Fibroblast of peridontal ligament (primary cell): ENCODE data around the gene NPTX1.

Source experiments
- DNase-seq: peaks from one replicate; pipeline ENCODE4 v3.0.0-alpha.2; 2010; ENCODE audit errors: extremely low read depth

NPTX1 gene

DNA sequence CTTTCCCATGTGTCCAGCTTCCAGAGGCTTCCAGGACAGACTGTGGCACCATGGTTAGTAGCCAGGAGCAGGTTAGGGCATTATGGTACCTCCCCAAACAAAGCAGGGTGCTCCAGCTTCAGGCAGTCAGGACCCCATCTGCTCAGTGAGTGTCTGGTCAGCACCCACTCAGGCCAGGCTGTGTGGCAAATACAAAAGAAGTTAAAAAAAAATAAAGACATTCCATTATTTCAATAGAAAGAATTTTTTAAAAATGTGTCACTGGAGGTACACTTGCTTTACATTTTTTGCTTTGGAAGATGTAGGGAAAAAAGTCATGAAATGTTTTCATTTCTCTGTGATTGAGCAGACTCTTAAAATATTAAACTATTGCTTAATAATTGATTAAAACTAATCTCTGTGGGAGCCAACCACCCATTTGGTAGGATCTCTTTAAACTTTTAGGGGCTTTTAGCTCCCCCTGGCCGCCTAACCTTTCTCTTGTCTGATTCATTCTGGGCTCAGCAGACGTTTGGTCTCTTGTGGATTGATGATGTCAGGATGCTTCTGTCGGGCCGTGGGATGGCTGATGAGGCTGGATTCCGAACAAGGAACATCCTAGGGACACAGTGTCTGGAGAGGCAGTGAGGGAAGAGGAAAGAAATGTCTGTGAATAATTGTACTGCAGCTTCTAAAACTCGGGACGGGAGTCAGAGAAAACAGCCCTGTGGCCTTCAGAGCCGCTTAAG lies 28.4 kb upstream of the NPTX1 start:
- DNase-seq = peak; percentile 68

DNA sequence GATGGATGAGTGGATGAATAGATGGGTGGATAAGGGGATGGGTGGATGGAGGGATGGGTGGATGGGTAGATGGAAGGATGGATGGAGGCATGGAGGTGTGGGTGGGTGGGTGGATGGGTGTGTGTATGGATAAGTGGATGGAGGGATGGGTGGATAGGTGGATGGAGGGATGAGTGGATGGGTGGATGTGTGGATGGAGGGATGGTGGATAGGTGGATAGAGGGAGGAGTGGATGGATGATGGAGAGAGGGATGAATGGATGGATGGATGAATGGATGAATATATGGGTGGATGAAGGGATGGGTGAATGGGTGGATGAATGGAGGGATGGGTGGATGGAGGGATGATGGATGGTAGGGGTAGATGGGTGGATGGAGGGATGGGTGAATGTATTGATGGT lies 27.5 kb upstream of the NPTX1 start:
- DNase-seq = no peak

DNA sequence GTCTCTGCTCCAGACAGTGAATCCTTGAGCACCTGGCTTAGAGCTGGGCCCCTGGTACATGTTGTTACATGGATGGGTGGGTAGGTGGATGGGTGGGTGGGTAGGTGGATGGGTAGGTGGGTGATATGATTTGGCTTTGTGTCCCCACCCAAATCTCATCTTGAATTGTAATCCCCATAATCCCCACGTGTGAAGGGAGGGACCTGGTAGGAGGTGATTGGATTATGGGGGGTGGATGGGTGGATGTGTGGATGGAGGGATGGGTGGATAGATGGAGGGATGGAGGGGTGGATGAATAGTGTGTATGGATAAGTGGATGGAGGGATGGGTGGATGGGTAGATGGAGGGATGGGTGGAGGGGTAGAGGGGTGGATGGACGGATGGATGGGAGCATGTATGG lies 26.6 kb upstream of the NPTX1 start:
- no peak for DNase-seq

- no peak for DNase-seq
Observed at GRCh38 chr17:80502578-80502877, 26.1 kb upstream of the NPTX1 start.

DNA sequence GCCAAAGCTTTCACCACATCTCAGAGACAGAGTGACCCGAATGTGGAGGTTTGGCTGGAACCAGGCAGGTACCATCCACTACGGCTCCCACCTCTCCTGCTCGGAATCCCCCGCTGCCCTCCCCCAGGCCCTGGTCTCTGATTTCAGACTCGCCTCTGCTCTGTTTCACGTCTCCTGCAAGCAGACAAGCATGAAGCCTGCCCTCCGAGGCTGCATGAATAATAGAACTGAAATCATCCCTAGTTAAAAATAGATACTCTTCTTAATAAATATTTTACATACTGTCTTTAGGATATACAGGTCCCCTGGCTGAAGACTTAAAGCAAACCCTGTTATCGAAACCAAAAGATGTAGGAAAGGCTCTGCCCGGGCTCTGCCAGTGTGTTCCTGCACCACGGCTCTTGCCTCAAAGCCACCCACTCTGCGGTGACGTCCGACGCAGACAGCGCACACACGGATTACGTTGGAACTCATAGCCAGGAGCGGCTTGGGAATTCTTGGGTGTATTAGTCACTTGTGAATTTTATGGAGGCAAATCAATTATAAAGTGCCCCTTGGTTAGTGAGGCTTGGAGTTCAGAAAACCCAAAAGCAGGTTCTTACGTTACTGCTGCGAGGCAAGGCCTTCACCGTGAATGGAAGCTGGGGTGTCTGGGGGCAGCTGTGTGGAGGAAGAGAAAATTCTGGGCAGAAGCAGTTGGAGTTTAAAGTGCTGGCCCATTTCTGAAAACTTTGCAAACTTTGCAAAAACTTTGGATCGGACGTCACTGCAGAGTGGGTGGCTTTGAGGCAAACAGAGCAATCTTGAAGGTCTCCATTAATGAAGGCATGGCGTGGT lies 25.6 kb upstream of the NPTX1 start:
- peak; percentile 25 for DNase-seq

DNA sequence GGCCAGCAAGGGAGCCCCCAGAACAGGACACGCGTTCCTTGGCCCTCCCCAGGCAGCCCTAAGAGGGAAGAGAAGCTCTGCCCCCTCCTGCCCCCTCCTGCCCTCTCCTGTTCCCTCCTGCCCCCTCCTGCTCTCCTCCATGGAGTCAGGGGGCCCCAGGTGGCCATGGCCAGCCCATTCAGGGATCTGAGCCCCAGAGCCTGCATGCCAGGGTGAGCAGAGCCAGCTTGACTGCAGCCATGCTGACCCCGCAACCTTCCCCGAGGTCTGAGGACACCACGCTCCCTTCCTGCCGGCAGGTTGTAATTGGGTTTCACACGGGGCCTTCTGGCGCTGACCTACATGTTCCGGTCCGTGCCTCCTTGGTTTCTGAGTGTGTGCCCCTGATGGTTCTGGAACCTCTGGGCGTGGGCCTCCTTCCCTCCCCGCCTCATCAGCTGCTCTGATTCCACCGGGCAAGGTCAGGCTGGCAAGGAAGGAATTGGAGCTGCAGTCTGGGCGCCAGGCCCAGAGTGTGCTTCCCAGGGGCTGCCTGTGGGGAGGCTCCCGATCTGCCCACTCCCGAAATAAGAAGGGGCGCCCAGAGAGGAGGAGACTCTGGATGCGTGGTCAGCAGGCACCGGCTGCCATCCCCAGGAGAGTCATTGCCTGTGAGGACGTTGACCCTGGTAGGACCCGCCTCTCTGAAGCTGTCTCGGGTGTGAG lies 23.7 kb upstream of the NPTX1 start:
- no peak for DNase-seq

DNA sequence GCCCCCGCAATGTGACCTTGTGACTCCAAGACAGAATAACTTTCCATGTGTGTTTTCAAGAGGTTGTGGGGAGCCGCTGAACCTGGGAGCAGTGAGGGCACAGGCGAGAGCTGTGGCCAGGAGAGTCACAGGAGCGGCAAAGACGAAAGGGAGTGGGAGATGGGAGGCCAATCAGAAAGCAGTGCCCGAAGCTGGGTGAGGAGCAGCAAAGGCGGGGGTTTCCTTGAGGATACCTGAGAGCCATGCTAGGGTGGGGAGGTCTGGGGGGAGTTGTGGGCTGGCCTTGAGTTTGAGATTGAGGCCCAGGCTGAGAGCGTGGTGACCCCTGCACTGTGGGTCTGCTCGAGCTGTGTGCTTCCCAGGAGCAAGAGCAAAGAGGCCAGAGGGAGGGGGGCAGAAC lies 23.2 kb upstream of the NPTX1 start:
- DNase-seq = no peak

DNA sequence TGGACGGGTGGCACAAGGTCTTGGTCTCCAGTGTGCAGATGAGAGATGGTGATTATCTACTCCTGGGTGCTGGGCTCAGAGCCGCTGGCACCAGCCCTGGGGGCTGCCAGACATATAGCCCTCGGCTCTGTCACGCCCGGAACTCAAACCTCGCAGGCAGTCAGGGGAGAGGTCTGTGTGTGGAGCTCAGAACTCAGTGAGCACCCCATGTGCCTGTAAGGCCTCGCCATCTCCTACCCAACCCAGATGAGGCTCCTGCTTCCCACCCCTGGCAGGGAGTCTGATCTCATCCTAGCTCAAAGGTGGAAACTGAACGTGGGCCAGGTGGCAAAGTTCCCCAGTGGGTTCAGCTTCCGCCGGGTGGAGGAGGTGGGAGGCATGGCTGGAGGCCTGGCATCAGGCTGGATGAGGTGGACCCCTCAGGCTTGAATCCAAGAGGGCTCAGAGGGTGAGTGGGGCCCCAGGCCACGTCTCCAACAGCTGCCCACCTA lies 22.6 kb upstream of the NPTX1 start:
- no peak for DNase-seq

- DNase-seq = peak; percentile 71
Observed at GRCh38 chr17:80498242-80498919, 22.0 kb upstream of the NPTX1 start.

- no peak for DNase-seq
Observed at GRCh38 chr17:80497726-80498241, 21.4 kb upstream of the NPTX1 start.

DNA sequence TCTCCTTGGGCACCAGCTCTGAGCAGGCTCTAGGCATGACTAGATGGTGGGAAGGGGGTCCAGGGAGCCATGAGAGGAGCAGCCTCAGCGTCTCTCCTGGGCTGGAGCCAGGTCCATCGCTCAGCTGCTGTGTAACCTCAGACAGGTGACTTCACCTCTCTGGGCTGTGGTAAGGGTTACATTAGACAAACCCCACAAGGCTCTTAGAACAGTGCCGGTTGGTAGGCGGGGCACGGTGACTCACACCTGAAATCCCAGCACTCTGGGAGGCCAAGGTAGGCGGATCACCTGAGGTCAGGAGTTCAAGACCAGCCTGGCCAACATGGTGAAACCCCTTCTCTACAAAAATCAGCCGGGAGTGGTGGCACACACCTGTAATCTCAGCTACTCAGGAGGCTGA lies 18.1 kb upstream of the NPTX1 start:
- DNase-seq = no peak

DNA sequence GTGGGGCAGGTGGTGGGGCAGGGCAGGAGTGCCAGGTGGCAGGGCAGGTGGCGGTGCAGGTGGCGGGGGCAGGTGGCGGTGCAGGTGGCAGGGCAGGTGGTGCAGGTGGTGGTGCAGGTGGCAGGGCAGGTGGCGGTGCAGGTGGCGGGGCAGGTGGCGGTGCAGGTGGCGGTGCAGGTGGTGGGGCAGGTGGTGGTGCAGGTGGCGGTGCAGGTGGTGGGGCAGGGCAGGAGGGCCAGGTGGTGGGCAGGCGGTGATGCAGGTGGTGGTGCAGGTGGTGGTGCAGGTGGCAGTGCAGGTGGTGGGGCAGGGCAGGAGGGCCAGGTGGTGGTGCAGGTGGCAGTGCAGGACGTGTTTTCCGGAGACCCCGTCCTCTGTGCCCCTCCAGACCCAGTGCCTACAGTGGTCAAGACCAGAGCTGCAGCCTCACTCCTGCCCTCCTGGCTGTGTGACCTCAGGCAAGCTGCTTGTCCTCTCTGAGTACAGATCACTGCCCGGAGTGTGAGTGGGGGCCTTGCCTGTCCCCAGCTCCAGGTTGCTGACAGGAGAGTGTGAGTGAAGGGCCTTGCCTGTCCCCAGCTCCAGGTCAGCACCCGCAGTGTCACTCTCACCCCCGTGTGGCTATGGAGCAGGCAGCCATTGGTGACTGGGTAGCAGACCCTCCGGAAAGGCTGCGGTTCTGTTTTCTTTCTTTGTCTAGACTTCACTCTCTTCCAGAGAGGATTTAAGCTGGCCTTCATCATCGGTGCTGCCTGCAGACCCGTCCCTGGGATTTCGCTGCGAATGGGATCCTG lies 16.1 kb upstream of the NPTX1 start:
- DNase-seq = no peak

DNA sequence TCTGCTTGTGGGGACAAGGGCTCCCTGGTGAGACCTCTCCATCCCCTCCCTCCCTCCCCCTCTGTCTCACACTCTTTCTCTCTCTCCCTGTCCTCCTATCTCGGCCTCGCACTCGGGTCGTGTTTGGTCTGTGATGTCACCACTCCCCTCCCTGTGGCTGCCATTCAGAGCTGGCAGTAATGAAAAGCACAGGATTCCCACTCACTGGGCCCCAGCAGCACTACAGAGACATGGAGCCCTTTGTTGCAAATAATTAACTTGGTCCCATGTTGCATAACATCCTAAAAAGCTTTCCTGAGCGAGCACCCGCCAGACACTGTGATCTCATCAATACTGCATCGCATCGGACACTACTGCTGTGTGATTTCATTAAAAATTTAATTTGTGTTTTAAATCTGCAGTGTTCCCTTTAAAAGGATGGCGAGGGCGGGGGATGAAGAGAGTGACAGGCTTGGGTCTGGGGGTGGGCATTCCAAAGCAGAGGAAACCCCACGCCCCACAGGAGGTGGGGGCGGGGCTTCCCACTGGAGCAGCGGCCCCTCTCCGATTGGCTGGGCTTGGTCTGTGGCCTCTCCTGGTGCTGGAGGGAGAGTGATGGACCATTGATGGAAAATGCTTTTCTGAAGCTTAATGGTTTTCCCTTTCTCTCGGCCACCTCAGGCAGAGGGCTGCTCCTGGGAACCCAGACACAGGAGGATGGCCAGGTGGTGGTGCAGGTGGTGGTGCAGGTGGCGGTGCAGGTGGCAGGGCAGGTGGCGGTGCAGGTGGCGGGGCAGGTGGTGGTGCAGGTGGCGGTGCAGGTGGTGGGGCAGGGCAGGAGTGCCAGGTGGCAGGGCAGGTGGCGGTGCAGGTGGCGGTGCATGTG lies 15.3 kb upstream of the NPTX1 start:
- no peak for DNase-seq

- no peak for DNase-seq
Observed at GRCh38 chr17:80487511-80487910, 11.1 kb upstream of the NPTX1 start.

- DNase-seq = no peak
Observed at GRCh38 chr17:80486692-80487091, 10.3 kb upstream of the NPTX1 start.

- no peak for DNase-seq
Observed at GRCh38 chr17:80485846-80486245, 9.4 kb upstream of the NPTX1 start.

DNA sequence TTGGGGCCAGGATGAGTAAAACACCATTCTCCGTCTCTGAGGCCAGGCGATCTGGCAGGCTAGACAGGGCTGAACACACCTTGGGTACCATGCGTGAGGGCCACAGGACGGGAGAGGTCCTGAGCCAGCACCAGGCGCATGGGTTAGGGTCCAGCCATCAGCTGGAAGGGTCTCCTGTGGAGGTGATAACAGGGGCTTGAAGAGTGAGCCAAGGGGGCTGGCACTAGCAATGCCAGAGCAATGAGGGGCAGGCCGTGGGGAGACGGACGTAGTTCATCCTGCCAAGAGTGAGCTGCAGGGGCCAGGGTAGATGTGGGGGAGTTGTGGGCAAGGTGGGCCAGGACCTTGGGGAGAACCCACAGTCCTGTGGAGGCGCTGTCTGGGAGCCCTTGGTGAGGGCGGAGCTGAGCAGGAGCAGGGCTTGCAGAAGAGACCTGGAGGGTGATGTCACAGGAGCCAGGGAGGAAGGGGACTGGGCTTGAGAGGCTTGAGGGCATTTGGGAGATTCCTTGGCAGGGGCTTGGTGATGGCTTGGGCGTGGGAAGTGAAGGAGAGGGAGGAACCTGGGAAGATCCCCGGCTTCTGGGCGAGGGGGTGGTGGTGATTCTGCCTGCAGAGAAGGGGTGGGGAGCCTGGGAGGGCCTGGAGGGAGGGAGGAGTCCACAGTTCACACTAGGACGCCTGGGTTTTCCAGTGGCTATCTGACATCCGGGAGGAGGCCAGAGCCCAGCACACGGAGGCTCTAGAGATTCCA lies 6.3 kb upstream of the NPTX1 start:
- DNase-seq = no peak

DNA sequence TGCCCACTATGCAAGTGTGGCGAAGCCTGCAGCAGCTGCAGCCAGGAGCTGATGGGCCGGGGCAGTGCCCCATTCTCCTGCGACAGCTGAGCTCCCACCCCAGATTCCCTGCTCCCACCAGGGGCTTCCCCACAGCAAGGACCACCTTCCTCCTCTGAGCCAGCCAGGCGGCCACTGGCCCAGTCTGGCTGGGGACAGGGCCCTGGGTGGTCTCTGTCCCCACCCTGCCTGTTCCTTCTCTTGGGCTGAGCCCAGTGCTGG lies 5.6 kb upstream of the NPTX1 start:
- no peak for DNase-seq

DNA sequence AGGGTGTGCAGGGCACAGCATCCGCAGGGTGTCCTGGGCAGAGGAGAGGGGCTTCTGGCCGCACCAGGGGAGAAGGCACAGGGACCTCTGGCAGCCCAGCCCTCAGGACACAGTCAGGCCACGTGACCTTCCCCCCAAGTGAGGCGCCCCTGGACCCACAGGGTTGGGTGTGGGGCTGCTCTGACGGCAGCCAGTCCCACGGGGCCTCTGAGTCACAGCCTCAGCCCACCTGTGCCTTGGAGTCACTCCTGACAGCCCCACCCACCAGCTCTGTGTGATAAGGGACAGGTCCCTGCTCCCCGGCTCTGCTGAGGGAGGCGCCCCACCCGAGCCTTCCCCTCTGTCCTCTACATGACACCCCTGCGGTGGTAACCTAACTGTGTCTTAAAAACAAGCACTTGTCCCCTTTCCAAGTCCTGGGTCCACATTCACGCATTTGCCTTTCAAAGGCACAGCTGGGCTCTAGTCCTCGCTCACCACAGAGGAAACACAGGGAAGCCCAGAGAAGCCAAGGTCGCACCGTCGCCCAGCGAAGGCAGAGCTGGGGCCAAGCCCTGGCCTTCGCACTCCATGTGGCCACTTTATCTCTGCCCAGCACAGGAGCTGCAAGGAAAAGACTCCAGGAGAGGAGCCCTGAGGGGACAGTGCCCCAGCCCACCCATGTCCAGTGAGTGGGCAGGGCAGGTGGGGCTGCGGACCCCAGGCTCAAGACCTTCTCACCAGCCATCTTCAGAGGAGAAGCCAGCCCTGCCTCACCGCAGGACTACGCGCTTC lies 5.1 kb upstream of the NPTX1 start:
- DNase-seq = no peak
